ENCODE results near the gene PCDHB1. TPM values are rescaled to one million over a fixed set of nuclear protein-coding genes. Genes with fewer than 3 reads are reported as not detected.

PCDHB1 gene
- total RNA-seq, 1 donor from 2014 or later: not detected

GRCh38 chr5:141003031-141003430 lies 48.1 kb upstream of the PCDHB1 start:
- Mint-ChIP-seq H3K36me3 (ENCODE audit: unreplicated experiment) (no peaks in the 10 kb centered on the region), H3K4me1 (ENCODE audit: low read depth, unreplicated experiment) (peaks cover 13% of the 10 kb centered on the region), H3K27me3 (ENCODE audit: unreplicated experiment) (no peaks in the 10 kb centered on the region), H3K27ac (ENCODE audit: unreplicated experiment) (peak overlapping the region; percentile 11), H3K9me3 (ENCODE audit: unreplicated experiment) (no peaks in the 10 kb centered on the region), H3K4me3 (ENCODE audit: unreplicated experiment) (no peak overlapping the region)
- TF ChIP-seq, protein P1, sequence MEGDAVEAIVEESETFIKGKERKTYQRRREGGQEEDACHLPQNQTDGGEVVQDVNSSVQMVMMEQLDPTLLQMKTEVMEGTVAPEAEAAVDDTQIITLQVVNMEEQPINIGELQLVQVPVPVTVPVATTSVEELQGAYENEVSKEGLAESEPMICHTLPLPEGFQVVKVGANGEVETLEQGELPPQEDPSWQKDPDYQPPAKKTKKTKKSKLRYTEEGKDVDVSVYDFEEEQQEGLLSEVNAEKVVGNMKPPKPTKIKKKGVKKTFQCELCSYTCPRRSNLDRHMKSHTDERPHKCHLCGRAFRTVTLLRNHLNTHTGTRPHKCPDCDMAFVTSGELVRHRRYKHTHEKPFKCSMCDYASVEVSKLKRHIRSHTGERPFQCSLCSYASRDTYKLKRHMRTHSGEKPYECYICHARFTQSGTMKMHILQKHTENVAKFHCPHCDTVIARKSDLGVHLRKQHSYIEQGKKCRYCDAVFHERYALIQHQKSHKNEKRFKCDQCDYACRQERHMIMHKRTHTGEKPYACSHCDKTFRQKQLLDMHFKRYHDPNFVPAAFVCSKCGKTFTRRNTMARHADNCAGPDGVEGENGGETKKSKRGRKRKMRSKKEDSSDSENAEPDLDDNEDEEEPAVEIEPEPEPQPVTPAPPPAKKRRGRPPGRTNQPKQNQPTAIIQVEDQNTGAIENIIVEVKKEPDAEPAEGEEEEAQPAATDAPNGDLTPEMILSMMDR (IDR thresholded peaks at IDR 0.05; ENCODE audit: partially characterized antibody, unreplicated experiment): no peak
- no peak for DNase-seq

DNA sequence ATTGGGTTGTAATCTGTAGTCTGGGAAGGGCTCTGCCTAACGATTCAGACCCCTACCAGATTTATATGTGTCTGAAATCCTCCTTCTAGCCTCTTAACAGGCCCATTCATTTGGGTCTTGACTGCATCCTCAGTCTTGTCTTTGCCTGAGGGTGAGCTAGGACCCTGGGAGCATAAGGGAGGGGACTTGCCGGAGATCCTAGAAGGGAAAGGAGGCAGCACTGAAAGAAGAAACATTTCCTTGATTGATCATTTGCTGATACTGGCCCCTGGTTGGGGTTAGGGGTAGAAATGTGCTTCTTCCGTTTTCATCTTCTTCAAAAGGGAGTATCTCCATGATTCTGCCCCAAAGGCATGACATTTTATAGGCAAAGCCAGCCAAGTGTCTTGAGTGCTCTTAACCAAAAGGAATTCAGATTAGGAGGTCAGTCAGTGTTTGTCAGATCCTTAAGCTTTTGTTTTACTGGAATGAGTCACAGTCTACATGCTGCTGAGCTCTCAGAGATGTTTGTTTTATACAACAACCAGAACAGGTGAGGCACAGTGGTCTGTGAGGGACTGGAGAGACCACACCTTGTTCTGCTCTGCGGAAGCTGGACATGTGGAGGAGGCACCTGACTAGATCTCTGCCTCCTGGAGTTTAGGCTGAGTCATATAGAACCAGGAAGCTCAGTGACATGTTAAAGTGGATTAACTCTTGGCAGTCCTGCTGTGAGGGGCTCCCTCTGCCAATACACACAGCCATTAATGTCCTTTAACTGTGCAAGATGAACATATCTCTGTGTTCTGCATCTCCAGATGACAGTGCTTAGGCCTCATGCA lies 47.2 kb upstream of the PCDHB1 start:
- H3K36me3 Mint-ChIP-seq (ENCODE audit: unreplicated experiment): no peaks in the 10 kb centered on the region
- H3K27ac Mint-ChIP-seq (ENCODE audit: unreplicated experiment): peak overlapping the region; percentile 28
- H3K4me1 Mint-ChIP-seq (ENCODE audit: low read depth, unreplicated experiment): peaks cover 13% of the 10 kb centered on the region
- H3K9me3 Mint-ChIP-seq (ENCODE audit: unreplicated experiment): no peaks in the 10 kb centered on the region
- no peaks in the 10 kb centered on the region for H3K27me3 Mint-ChIP-seq (ENCODE audit: unreplicated experiment)
- no peak overlapping the region for H3K4me3 Mint-ChIP-seq (ENCODE audit: unreplicated experiment)
- TF ChIP-seq, protein P1 (IDR thresholded peaks at IDR 0.05; ENCODE audit: partially characterized antibody, unreplicated experiment): no peak
- no peak for DNase-seq

- H3K4me1 Mint-ChIP-seq (ENCODE audit: low read depth, unreplicated experiment): no peaks in the 10 kb centered on the region
- TF ChIP-seq, protein P1 (IDR thresholded peaks at IDR 0.05; ENCODE audit: partially characterized antibody, unreplicated experiment): no peak
- no peak overlapping the region for H3K27ac Mint-ChIP-seq (ENCODE audit: unreplicated experiment)
- no peaks in the 10 kb centered on the region for H3K27me3 Mint-ChIP-seq (ENCODE audit: unreplicated experiment)
- no peak for DNase-seq
- no peak overlapping the region for H3K4me3 Mint-ChIP-seq (ENCODE audit: unreplicated experiment)
- H3K36me3 Mint-ChIP-seq (ENCODE audit: unreplicated experiment): no peaks in the 10 kb centered on the region
- H3K9me3 Mint-ChIP-seq (ENCODE audit: unreplicated experiment): peaks cover 1% of the 10 kb centered on the region
Observed at GRCh38 chr5:141007791-141008190, 43.4 kb upstream of the PCDHB1 start.

GRCh38 chr5:141010047-141010793 lies 41.0 kb upstream of the PCDHB1 start:
- Mint-ChIP-seq H3K4me3 (ENCODE audit: unreplicated experiment) (no peak overlapping the region), H3K36me3 (ENCODE audit: unreplicated experiment) (no peaks in the 10 kb centered on the region), H3K9me3 (ENCODE audit: unreplicated experiment) (peaks cover 1% of the 10 kb centered on the region), H3K27ac (ENCODE audit: unreplicated experiment) (no peak overlapping the region), H3K4me1 (ENCODE audit: low read depth, unreplicated experiment) (no peaks in the 10 kb centered on the region), H3K27me3 (ENCODE audit: unreplicated experiment) (peaks cover 2% of the 10 kb centered on the region)
- DNase-seq: no peak
- TF ChIP-seq, protein P1 (IDR thresholded peaks at IDR 0.05; ENCODE audit: partially characterized antibody, unreplicated experiment): no peak

DNA sequence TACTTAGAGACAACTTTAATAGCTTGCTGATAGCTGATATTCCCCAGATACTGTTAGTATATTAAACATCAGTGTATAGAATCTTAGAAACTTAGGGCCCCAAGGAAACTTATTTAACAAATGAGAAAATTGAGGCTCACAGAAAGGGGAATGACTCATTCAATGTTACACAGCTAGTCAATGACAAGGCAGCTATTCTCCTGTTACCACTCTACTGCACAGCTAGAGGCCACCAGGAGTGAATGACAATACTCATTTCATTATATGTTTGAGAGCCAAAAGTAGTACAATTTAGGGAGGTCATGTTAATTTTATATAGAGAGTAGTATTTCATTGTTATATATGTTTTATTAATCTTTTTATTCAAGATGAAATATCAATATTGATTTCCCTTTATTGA lies 33.2 kb upstream of the PCDHB1 start:
- H3K36me3 Mint-ChIP-seq (ENCODE audit: unreplicated experiment): no peaks in the 10 kb centered on the region
- no peak overlapping the region for H3K4me3 Mint-ChIP-seq (ENCODE audit: unreplicated experiment)
- no peak for DNase-seq
- no peaks in the 10 kb centered on the region for H3K4me1 Mint-ChIP-seq (ENCODE audit: low read depth, unreplicated experiment)
- H3K27me3 Mint-ChIP-seq (ENCODE audit: unreplicated experiment): peaks cover 2% of the 10 kb centered on the region
- TF ChIP-seq, protein P1 (IDR thresholded peaks at IDR 0.05; ENCODE audit: partially characterized antibody, unreplicated experiment): no peak
- no peaks in the 10 kb centered on the region for H3K9me3 Mint-ChIP-seq (ENCODE audit: unreplicated experiment)
- no peak overlapping the region for H3K27ac Mint-ChIP-seq (ENCODE audit: unreplicated experiment)
